A673 (cell line): Measurements from ENCODE around the gene FTHL17. TPM values are rescaled to one million over a fixed set of nuclear protein-coding genes. Genes with fewer than 3 reads are reported as not detected.

ENCODE experiments used
- BruUV-seq: library from RNA; stranded (reverse); fragments of 400-500 nt; replicated peaks from 2 replicates; lab custom pipeline; 2021; lab: Mats Ljungman, UMichigan
- CTCF ChIA-PET: fragments of 300-600 bp; sonication (Branson Sonifier 250); formaldehyde crosslinking; loops from one replicate; lab custom pipeline; 2022; ENCODE audit warnings: antibody characterized with exemption; lab: Charles Lee
- POLR2A ChIA-PET: fragments of 300-600 bp; sonication (Branson Sonifier 250); formaldehyde crosslinking; loops from one replicate; lab custom pipeline; 2022; ENCODE audit warnings: antibody characterized with exemption; ENCODE audit not compliant: low non-redundant PET; lab: Charles Lee
- DNase-seq: peaks from one replicate; pipeline ENCODE4 v3.0.0-alpha.2; 2015; ENCODE audit warnings: low spot score
- H3K27ac ChIP-seq: fragments of 200-600 bp; sonication (generic); 2 replicates; pipeline ENCODE4 v1.5.1; 2016; ENCODE audit warnings: mixed run types, low read depth, mild to moderate bottlenecking, mixed read lengths, antibody characterized with exemption, low read length; ENCODE audit not compliant: poor library complexity, severe bottlenecking
- H3K27me3 ChIP-seq: fragments of 200-600 bp; sonication (generic); replicated peaks from 2 replicates; pipeline ENCODE4 v1.6.1; 2017; ENCODE audit warnings: mixed run types, low read depth, mild to moderate bottlenecking, mixed read lengths, antibody characterized with exemption, low read length; ENCODE audit not compliant: insufficient read depth, poor library complexity
- H3K36me3 ChIP-seq: fragments of 200-600 bp; sonication (generic); 2 replicates; pipeline ENCODE4 v1.6.1; 2016; ENCODE audit warnings: mixed run types, mild to moderate bottlenecking, mixed read lengths, antibody characterized with exemption, low read length; ENCODE audit not compliant: insufficient read depth, poor library complexity, severe bottlenecking
- H3K4me1 ChIP-seq: fragments of 200-600 bp; sonication (generic); 2 replicates; pipeline ENCODE4 v1.6.1; 2017; ENCODE audit warnings: mixed run types, mild to moderate bottlenecking, mixed read lengths, antibody characterized with exemption, low read length; ENCODE audit not compliant: insufficient read depth, poor library complexity, severe bottlenecking
- H3K4me3 ChIP-seq: fragments of 200-600 bp; sonication (generic); 2 replicates; pipeline ENCODE4 v1.5.1; 2016; ENCODE audit warnings: low read depth, mixed run types, mild to moderate bottlenecking, mixed read lengths, low read length; ENCODE audit not compliant: poor library complexity, severe bottlenecking
- H3K9me3 ChIP-seq: fragments of 200-600 bp; sonication (generic); 2 replicates; pipeline ENCODE4 v1.6.1; 2016; ENCODE audit warnings: mixed run types, low read depth, mild to moderate bottlenecking, mixed read lengths, antibody characterized with exemption, low read length; ENCODE audit not compliant: poor library complexity, severe bottlenecking
- EZH2 ChIP-seq: fragments of 200-600 bp; sonication (generic); IDR thresholded peaks from 2 replicates; pipeline ENCODE4 v1.6.1; 2017; ENCODE audit warnings: borderline replicate concordance, low read depth, mild to moderate bottlenecking, mixed read lengths, antibody characterized with exemption, low read length; ENCODE audit not compliant: poor library complexity, severe bottlenecking
- intact Hi-C: fragments of 100-400 bp; cut with micrococcal nuclease; formaldehyde crosslinking; loops from one replicate; pipeline ENCODE4 v1.10.0; 2022; ENCODE audit not compliant: unreplicated experiment
- total RNA-seq: library from RNA; stranded (reverse); gene quantifications from 2 replicates; pipeline ENCODE4 v1.2.3, GENCODE V29; 2021
- TF ChIP-seq, protein P1 (sequence below): fragments of 300-800, 200-600 bp; sonication (generic); conservative IDR thresholded peaks from 2 replicates; pipeline ENCODE4 v1.5.1; 2017; ENCODE audit warnings: low read depth, mild to moderate bottlenecking, antibody characterized with exemption, low read length, moderate library complexity, mixed read lengths

FTHL17 gene
- total RNA-seq, 1 experiment from 2014 or later = not detected

GRCh38 chrX:31021537-31021936 lies 50.3 kb downstream of the FTHL17 start:
- H3K4me1 ChIP-seq = peaks cover 5% of the 10 kb centered on the region
- no peak for TF ChIP-seq EZH2
- TF ChIP-seq, protein P1, sequence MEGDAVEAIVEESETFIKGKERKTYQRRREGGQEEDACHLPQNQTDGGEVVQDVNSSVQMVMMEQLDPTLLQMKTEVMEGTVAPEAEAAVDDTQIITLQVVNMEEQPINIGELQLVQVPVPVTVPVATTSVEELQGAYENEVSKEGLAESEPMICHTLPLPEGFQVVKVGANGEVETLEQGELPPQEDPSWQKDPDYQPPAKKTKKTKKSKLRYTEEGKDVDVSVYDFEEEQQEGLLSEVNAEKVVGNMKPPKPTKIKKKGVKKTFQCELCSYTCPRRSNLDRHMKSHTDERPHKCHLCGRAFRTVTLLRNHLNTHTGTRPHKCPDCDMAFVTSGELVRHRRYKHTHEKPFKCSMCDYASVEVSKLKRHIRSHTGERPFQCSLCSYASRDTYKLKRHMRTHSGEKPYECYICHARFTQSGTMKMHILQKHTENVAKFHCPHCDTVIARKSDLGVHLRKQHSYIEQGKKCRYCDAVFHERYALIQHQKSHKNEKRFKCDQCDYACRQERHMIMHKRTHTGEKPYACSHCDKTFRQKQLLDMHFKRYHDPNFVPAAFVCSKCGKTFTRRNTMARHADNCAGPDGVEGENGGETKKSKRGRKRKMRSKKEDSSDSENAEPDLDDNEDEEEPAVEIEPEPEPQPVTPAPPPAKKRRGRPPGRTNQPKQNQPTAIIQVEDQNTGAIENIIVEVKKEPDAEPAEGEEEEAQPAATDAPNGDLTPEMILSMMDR = no peak
- POLR2A ChIA-PET = no interaction called here
- no peaks in the 10 kb centered on the region for H3K9me3 ChIP-seq
- no peaks in the 10 kb centered on the region for H3K36me3 ChIP-seq
- no peak overlapping the region for H3K4me3 ChIP-seq
- no TSS peak for BruUV-seq
- no peaks in the 10 kb centered on the region for H3K27me3 ChIP-seq
- DNase-seq = peak; percentile 92
- CTCF ChIA-PET = interaction anchor here (1.0 kb wide), 1 partner anchor 15 kb away, joined by 3 read pairs; no protein-coding TSS in a partner anchor
- no peak overlapping the region for H3K27ac ChIP-seq
- intact Hi-C loops = no loop called here

Other genes starting within 250 kb of the FTHL17 start
- gene TAB3, start 182.8 kb downstream of the FTHL17 start, total RNA-seq = 10.6 and 12.0 TPM in 2 replicates